Testis (tissue), 3 donors: ENCODE measurements around the gene DNAJB6. TPM values are rescaled to one million over a fixed set of nuclear protein-coding genes. Genes with fewer than 3 reads are reported as not detected.

Experiments
- DNase-seq: peaks from one replicate; pipeline ENCODE4 v3.0.0-alpha.2; 2019
- H3K27ac ChIP-seq, 2 donors: fragments of 200-600 bp; sonication (generic); one replicate each; pipeline ENCODE4 v1.5.1; 2019
- H3K27me3 ChIP-seq: fragments of 200-600 bp; sonication (generic); one replicate; pipeline ENCODE4 v1.5.1; 2019
- H3K36me3 ChIP-seq: fragments of 200-600 bp; sonication (generic); one replicate; pipeline ENCODE4 v1.5.1; 2017; ENCODE audit warnings: low read depth; ENCODE audit errors: missing control alignments
- H3K4me1 ChIP-seq: fragments of 200-600 bp; sonication (generic); one replicate; pipeline ENCODE4 v1.5.1; 2019
- H3K4me3 ChIP-seq, 2 donors: fragments of 200-600 bp; sonication (generic); one replicate each; pipeline ENCODE4 v1.5.1; 2017 to 2019
- H3K9me3 ChIP-seq: fragments of 200-600 bp; sonication (generic); one replicate; pipeline ENCODE4 v1.5.1; 2017
- POLR2A ChIP-seq: fragments of 450-650 bp; IDR thresholded peaks from one replicate; pipeline ENCODE4 v1.6.1; 2017; ENCODE audit warnings: antibody characterized with exemption, mild to moderate bottlenecking, moderate library complexity
- WGBS, 2 donors: methylation state at CpG; one replicate each; pipeline ENCODE4 v1.1.5; 2018; 5-methylcytosine and 5-hydroxymethylcytosine counted together
- intact Hi-C: fragments of 100-400 bp; cut with DNase I; formaldehyde crosslinking; loops from one replicate; pipeline ENCODE4 v1.15.1; 2023; ENCODE audit warnings: low total_unique reads
- polyA plus RNA-seq: library from polyadenylated mRNA; stranded (reverse); fragments of 350-450 nt; fragmentation: Illumina TruSeq; extraction: RNeasy Lipid Tissue Mini Kit (QIAGEN cat#74804); gene quantifications from one replicate; pipeline ENCODE4 v1.2.3, GENCODE V29; 2014; ENCODE audit warnings: low read depth, low replicate concordance; ENCODE audit not compliant: insufficient read depth
- total RNA-seq, 2 donors: library from RNA; depleted of rRNA; stranded (reverse); fragments of >200 nt; gene quantifications; one replicate each; pipeline ENCODE4 v1.2.3, GENCODE V29; 2016
- TF ChIP-seq, protein P1 (sequence below), 3 experiments: fragments of 450-650 bp in 2 of 3; fragments of 200-600 bp in 1 of 3; sonication (generic) in 1 of 3; IDR thresholded peaks; one replicate each; pipeline ENCODE4 v1.5.1; 2016 to 2019; ENCODE audit warnings: antibody characterized with exemption in 3 of 3, mild to moderate bottlenecking in 2 of 3, moderate library complexity in 1 of 3

The DNAJB6 gene
- total and polyA plus RNA-seq, 3 donors from 2014 or later: 154 to 262 (median 172) TPM

GRCh38 chr7:157465891-157466866 lies 129.4 kb downstream of the DNAJB6 start:
- WGBS, 2 donors: 68 to 78% methylated on average over 41 of the region's 41 CpGs
- Histone ChIP-seq H3K36me3 (no peaks in the 10 kb centered on the region), H3K4me1 (no peaks in the 10 kb centered on the region), H3K27me3 (no peaks in the 10 kb centered on the region), H3K27ac (no peak overlapping the region), H3K4me3 (no peak overlapping the region), H3K9me3 (no peaks in the 10 kb centered on the region)
- TF ChIP-seq, protein P1, sequence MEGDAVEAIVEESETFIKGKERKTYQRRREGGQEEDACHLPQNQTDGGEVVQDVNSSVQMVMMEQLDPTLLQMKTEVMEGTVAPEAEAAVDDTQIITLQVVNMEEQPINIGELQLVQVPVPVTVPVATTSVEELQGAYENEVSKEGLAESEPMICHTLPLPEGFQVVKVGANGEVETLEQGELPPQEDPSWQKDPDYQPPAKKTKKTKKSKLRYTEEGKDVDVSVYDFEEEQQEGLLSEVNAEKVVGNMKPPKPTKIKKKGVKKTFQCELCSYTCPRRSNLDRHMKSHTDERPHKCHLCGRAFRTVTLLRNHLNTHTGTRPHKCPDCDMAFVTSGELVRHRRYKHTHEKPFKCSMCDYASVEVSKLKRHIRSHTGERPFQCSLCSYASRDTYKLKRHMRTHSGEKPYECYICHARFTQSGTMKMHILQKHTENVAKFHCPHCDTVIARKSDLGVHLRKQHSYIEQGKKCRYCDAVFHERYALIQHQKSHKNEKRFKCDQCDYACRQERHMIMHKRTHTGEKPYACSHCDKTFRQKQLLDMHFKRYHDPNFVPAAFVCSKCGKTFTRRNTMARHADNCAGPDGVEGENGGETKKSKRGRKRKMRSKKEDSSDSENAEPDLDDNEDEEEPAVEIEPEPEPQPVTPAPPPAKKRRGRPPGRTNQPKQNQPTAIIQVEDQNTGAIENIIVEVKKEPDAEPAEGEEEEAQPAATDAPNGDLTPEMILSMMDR (IDR thresholded peaks at IDR 0.05): no peak
- no peak for TF ChIP-seq POLR2A
- intact Hi-C loops: no loop called here
- DNase-seq: no peak

- intact Hi-C loops: no loop called here
- WGBS, 2 donors: 65 to 83% methylated on average over 9 to 12 of the region's 12 CpGs
- no peak overlapping the region for H3K4me3 ChIP-seq
- TF ChIP-seq, protein P1 (IDR thresholded peaks at IDR 0.05): no peak
- TF ChIP-seq POLR2A: no peak
- no peaks in the 10 kb centered on the region for H3K36me3 ChIP-seq
- H3K9me3 ChIP-seq: no peaks in the 10 kb centered on the region
- H3K27ac ChIP-seq: no peak overlapping the region
- H3K4me1 ChIP-seq: no peaks in the 10 kb centered on the region
- DNase-seq: no peak
- H3K27me3 ChIP-seq: no peaks in the 10 kb centered on the region
These were observed 130.1 kb downstream of the DNAJB6 start for GRCh38 chr7:157466867-157467261.

Other genes starting within 250 kb of the DNAJB6 start
- gene UBE3C, start 198.1 kb upstream of the DNAJB6 start, total RNA-seq: 10 to 100 TPM; 86.0 to 95.9 TPM
- 69.4 TPM for gene UBE3C, start 198.1 kb upstream of the DNAJB6 start, polyA plus RNA-seq